K562 (cell line): ENCODE data around the gene AFAP1. TPM values are rescaled to one million over a fixed set of nuclear protein-coding genes. Genes with fewer than 3 reads are reported as not detected.

ENCODE experiments used
- ATAC-seq: fragments of 200-7000 bp; cut with Tn5 transposase; 3 replicates; pipeline ENCODE4 v1.9.1; 2020; ENCODE audit warnings: moderate library complexity
- BruUV-seq: library from RNA; stranded (reverse); fragments of 400-500 nt; replicated peaks from 2 replicates; lab custom pipeline; 2021; lab: Mats Ljungman, UMichigan
- CTCF ChIA-PET: fragments of 300-600 bp; formaldehyde crosslinking; extraction: SDS; loops from one replicate; lab custom pipeline; 2021; ENCODE audit warnings: low intra/inter-chr PET ratio; lab: Yijun Ruan, JAX
- POLR2A ChIA-PET: fragments of 300-600, 350-650 bp; sonication (Branson Sonifier 250); formaldehyde crosslinking; extraction: SDS; loops from one replicate; lab custom pipeline; 2021; ENCODE audit warnings: antibody characterized with exemption, inconsistent platforms; lab: Yijun Ruan, JAX
- DNase-seq, 4 experiments: peaks; one replicate each; pipeline versions ENCODE4 v3.0.0 to v3.0.0-alpha.2; 2011 to 2018; ENCODE audit warnings: low spot score in 3 of 4, mixed read lengths in 3 of 4; ENCODE audit errors: extremely low read depth in 1 of 4
- FAIRE-seq: peaks from 2 replicates; lab custom pipeline; 2011; peaks lifted over from hg19 to GRCh38; lab: Jason Lieb, UNC
- H2AFZ ChIP-seq: 2 replicates; pipeline ENCODE4 v1.6.0; 2011; ENCODE audit warnings: low read depth, low read length, control low read depth, inconsistent platforms
- H3K27ac ChIP-seq: fragments of 200-600 bp; 3 replicates; pipeline ENCODE4 v1.8.0; 2011; ENCODE audit warnings: low read depth, mild to moderate bottlenecking, control low read depth, inconsistent platforms, low read length, moderate library complexity, mixed read lengths; ENCODE audit errors: extremely low read depth
- H3K27me3 ChIP-seq, 2 experiments: fragments of 300-600 bp in 1 of 2; 2 replicates in 1 of 2; 3 replicates in 1 of 2; pipeline versions ENCODE4 v1.6.0 to v1.8.0; 2011; ENCODE audit warnings: inconsistent platforms in 2 of 2, low read length in 2 of 2, mild to moderate bottlenecking in 1 of 2, mixed read lengths in 1 of 2, moderate library complexity in 1 of 2; ENCODE audit not compliant: control insufficient read depth in 2 of 2, insufficient read depth in 2 of 2
- H3K36me3 ChIP-seq: fragments of 300-600 bp; 3 replicates; pipeline ENCODE4 v1.8.0; 2011; ENCODE audit warnings: mild to moderate bottlenecking, low read length, inconsistent platforms; ENCODE audit not compliant: control insufficient read depth, insufficient read depth
- H3K4me1 ChIP-seq, 2 experiments: fragments of 200-600 bp in 1 of 2; replicated peaks in 1 of 2; 2 replicates in 1 of 2; 3 replicates in 1 of 2; pipeline versions ENCODE4 v1.5.1 to v1.8.0; 2011; ENCODE audit warnings: inconsistent platforms in 2 of 2, low read length in 2 of 2, mild to moderate bottlenecking in 1 of 2, mixed read lengths in 1 of 2, moderate library complexity in 1 of 2; ENCODE audit not compliant: control insufficient read depth in 2 of 2, insufficient read depth in 2 of 2
- H3K4me2 ChIP-seq: 2 replicates; pipeline ENCODE4 v1.6.1; 2011; ENCODE audit warnings: low read length, control low read depth, inconsistent platforms, mixed read lengths; ENCODE audit not compliant: insufficient read depth
- H3K4me3 ChIP-seq: fragments of 200-600 bp; sonication (generic), shearing (Covaris generic); 2 replicates; pipeline ENCODE4 v1.5.1; 2016; ENCODE audit warnings: control low read depth, inconsistent platforms
- H3K79me2 ChIP-seq: fragments of 200-600 bp; 3 replicates; pipeline ENCODE4 v1.8.0; 2011; ENCODE audit warnings: low read length, inconsistent platforms; ENCODE audit not compliant: control insufficient read depth, insufficient read depth
- H3K9ac ChIP-seq, 2 experiments: 2 replicates each; pipeline versions ENCODE4 v1.6.0 to v1.6.1; 2011; ENCODE audit warnings: low read depth in 2 of 2, low read length in 2 of 2, control low read depth in 1 of 2, inconsistent platforms in 1 of 2, mild to moderate bottlenecking in 1 of 2, mixed read lengths in 1 of 2; ENCODE audit not compliant: insufficient read depth in 1 of 2
- H3K9me1 ChIP-seq: one replicate; pipeline ENCODE4 v1.6.0; 2011; ENCODE audit warnings: inconsistent platforms, mild to moderate bottlenecking, low read length, moderate library complexity; ENCODE audit not compliant: control insufficient read depth, insufficient read depth
- H3K9me3 ChIP-seq: replicated peaks from 2 replicates; pipeline ENCODE4 v1.5.1; 2011; ENCODE audit warnings: low read depth, low read length, inconsistent platforms; ENCODE audit not compliant: control insufficient read depth, insufficient read depth
- H4K20me1 ChIP-seq: replicated peaks from 2 replicates; pipeline ENCODE4 v1.6.1; 2011; ENCODE audit warnings: low read length, inconsistent platforms, mixed read lengths; ENCODE audit not compliant: control insufficient read depth, insufficient read depth
- DPF2 ChIP-seq: fragments of 450-650 bp; IDR thresholded peaks from 2 replicates; pipeline ENCODE4 v1.6.1; 2016
- IFI16 ChIP-seq: fragments of 250-450 bp; sonication (Bioruptor Pico); IDR thresholded peaks from 2 replicates; pipeline ENCODE4 v2.1.2; 2022; ENCODE audit warnings: mild to moderate bottlenecking, inconsistent platforms
- OTX1 ChIP-seq: fragments of 450-650 bp; formaldehyde crosslinking; IDR thresholded peaks from 2 replicates; pipeline ENCODE4 v1.4.0; 2022; ENCODE audit warnings: mild to moderate bottlenecking
- REST ChIP-seq, 2 experiments: fragments of 450-650 bp; formaldehyde crosslinking in 1 of 2; IDR thresholded peaks; 2 replicates each; pipeline versions ENCODE4 v1.4.0 to v1.6.1; 2014 to 2020; ENCODE audit warnings: mild to moderate bottlenecking in 2 of 2, borderline replicate concordance in 1 of 2, low read depth in 1 of 2
- ZNF695 ChIP-seq: fragments of 450-650 bp; formaldehyde crosslinking; IDR thresholded peaks from 2 replicates; pipeline ENCODE4 v1.4.0; 2020; ENCODE audit warnings: mild to moderate bottlenecking, moderate library complexity
- WGBS: fragments of 100-300 bp; shearing (Covaris generic); methylation state at CpG from one replicate; pipeline ENCODE4 v1.1.6; 2016; ENCODE audit warnings: low coverage, mixed read lengths; ENCODE audit not compliant: insufficient coverage; ENCODE audit errors: missing lambda C conversion rate; 5-methylcytosine and 5-hydroxymethylcytosine counted together
- in situ Hi-C: fragments of 300-500 bp; cut with MboI; formaldehyde crosslinking; loops from 4 replicates; pipeline ENCODE4 v1.15.0; 2018; ENCODE audit warnings: inconsistent platforms, mixed read lengths
- intact Hi-C: fragments of 100-400 bp; cut with micrococcal nuclease; formaldehyde crosslinking; loops from 2 replicates; pipeline ENCODE4 v1.14.2; 2022
- polyA plus RNA-seq, 8 experiments: library from polyadenylated mRNA; depleted of rRNA in 4 of 8; stranded (reverse) in 5 of 8; unstranded in 3 of 8; fragments of >200 nt; fragmentation: Nextera tagmentation in 2 of 8; fragmentation: Illumina TruSeq in 1 of 8; extraction: Ambion mirVana in 2 of 8; extraction: Trizol in 1 of 8; gene quantifications; 2 replicates each; pipeline versions ENCODE4 v1.2.1 to v1.2.3, GENCODE V29; 2011 to 2014; ENCODE audit warnings: inconsistent platforms in 1 of 8, missing spikeins in 1 of 8
- total RNA-seq, 7 experiments: library from RNA; depleted of rRNA in 6 of 7; stranded (reverse); fragments of >200 nt in 6 of 7; fragmentation: Illumina TruSeq in 2 of 7; extraction: Trizol in 2 of 7; gene quantifications; 2 replicates each; pipeline versions ENCODE4 v1.2.1 to v1.2.3, GENCODE V29; 2011 to 2021; ENCODE audit warnings: low replicate concordance in 1 of 7
- TF ChIP-seq, protein P1 (sequence below): sonication (generic); formaldehyde crosslinking; IDR thresholded peaks from 2 replicates; pipeline ENCODE4 v1.8.0; 2022; ENCODE audit warnings: mild to moderate bottlenecking, missing genetic modification reagents, borderline replicate concordance
- TF ChIP-seq, protein P2 (sequence below): fragments of 450-650 bp; IDR thresholded peaks from 2 replicates; pipeline ENCODE4 v1.6.1; 2016; ENCODE audit warnings: missing biosample characterization, missing genetic modification characterization

AFAP1 gene
- total and polyA plus RNA-seq, 9 of the 15 experiments (the other 6 are each of a cell fraction or from before 2014, with no cell fraction given), result 0.07 to 0.42 (median 0.12) TPM; not detected in 1

DNA sequence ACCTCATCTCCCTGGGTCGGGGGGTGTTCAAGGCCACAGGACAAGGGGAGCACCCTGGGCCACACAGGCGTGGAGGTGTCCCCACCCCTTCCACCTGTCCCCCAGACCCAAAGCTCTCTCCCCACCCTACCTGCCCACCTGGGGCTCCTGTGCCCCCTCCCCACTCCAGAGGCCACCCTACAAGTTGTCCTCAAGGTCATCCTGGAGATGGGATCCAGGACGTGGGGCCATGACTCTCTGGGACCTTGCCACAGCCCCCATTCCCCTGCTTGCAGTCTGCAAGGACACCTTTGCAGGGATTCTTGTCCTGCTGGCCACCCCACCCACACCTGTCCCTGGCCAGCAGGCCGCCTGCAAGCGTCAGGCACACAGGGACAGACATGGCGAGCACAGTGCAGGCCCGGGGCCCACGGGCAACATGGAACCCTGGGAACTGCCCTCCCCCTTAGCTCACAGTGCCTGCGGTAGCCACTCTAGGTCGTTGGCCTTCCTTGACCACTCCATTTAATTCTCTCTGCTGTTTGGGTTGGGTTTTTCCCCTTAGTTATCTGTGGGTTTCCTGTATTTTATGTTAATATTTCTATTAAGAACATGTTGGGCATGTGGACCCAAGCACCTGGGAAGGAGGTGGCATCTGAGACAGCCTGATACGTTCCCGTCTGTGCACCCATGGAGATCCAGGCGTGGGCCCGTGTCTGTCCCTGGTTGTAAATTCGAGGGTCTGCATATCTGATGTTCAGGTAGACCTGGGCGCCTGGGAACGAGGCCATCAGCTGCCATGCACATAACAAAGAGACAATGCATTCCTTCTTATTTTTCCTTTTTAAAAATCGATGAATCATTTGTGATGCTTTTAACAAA is 197.5 kb downstream of the AFAP1 start:
- CTCF ChIA-PET, result no interaction called here
- intact Hi-C loops (no loop called here), in situ Hi-C loops (no loop called here)
- FAIRE-seq, result no peak
- peaks cover 0 to 12% of the 10 kb centered on the region in 2 experiments; a peak in 1 of 5 replicates for H3K4me1 ChIP-seq
- WGBS, result 2% methylated on average over 17 of the region's 18 CpGs
- H3K27me3 ChIP-seq, result peaks cover 15 to 67% of the 10 kb centered on the region in 2 experiments; a peak in 3 of 5 replicates
- POLR2A ChIA-PET, result interaction anchor here (0.9 to 1.5 kb wide), 2 partner anchors 9 to 11 kb away, joined by 3 to 4 read pairs; no protein-coding TSS in a partner anchor
- 0 out of 2 replicates have a peak, but pooled peaks cover 6% of the 10 kb centered on the region for H4K20me1 ChIP-seq
- ATAC-seq, result no peak
- no peaks in the 10 kb centered on the region for H3K79me2 ChIP-seq
- no peak overlapping the region for H3K9ac ChIP-seq
- H3K36me3 ChIP-seq, result no peaks in the 10 kb centered on the region
- no peak overlapping the region for H3K27ac ChIP-seq
- DNase-seq, result no peak
- H3K9me1 ChIP-seq, result no peaks in the 10 kb centered on the region
- no peak overlapping the region for H3K4me3 ChIP-seq
- BruUV-seq, result no TSS peak
- no peak overlapping the region for H3K4me2 ChIP-seq
- H2AFZ ChIP-seq, result no peak overlapping the region
- peaks cover 3% of the 10 kb centered on the region; the same call in 1 of the 2 replicates for H3K9me3 ChIP-seq
- TF ChIP-seq, protein P1, sequence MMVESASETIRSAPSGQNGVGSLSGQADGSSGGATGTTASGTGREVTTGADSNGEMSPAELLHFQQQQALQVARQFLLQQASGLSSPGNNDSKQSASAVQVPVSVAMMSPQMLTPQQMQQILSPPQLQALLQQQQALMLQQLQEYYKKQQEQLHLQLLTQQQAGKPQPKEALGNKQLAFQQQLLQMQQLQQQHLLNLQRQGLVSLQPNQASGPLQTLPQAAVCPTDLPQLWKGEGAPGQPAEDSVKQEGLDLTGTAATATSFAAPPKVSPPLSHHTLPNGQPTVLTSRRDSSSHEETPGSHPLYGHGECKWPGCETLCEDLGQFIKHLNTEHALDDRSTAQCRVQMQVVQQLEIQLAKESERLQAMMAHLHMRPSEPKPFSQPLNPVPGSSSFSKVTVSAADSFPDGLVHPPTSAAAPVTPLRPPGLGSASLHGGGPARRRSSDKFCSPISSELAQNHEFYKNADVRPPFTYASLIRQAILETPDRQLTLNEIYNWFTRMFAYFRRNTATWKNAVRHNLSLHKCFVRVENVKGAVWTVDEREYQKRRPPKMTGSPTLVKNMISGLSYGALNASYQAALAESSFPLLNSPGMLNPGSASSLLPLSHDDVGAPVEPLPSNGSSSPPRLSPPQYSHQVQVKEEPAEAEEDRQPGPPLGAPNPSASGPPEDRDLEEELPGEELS (CRISPR knock-in tag), result no peak
- TF ChIP-seq OTX1 (CRISPR knock-in tag) (no peak), ZNF695 (CRISPR knock-in tag) (no peak), IFI16 (CRISPR knock-in tag) (no peak), REST (IDR thresholded peaks at IDR 0.05; ENCODE audit: borderline replicate concordance) (no peak), REST (CRISPR knock-in tag; IDR thresholded peaks at IDR 0.05; ENCODE audit: low read depth) (no peak), DPF2 (no peak)
- TF ChIP-seq, protein P2, sequence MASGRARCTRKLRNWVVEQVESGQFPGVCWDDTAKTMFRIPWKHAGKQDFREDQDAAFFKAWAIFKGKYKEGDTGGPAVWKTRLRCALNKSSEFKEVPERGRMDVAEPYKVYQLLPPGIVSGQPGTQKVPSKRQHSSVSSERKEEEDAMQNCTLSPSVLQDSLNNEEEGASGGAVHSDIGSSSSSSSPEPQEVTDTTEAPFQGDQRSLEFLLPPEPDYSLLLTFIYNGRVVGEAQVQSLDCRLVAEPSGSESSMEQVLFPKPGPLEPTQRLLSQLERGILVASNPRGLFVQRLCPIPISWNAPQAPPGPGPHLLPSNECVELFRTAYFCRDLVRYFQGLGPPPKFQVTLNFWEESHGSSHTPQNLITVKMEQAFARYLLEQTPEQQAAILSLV (tag), result no peak
